Ascending aorta (tissue), 2 donors: ENCODE data around the gene KLRC1. TPM values are rescaled to one million over a fixed set of nuclear protein-coding genes. Genes with fewer than 3 reads are reported as not detected.
A peak's percentile ranks its signal among the peaks of the same experiment; 100 is the strongest.

Experiments used
- DNase-seq, 2 donors: peaks; one replicate each; pipeline ENCODE4 v3.0.0-alpha.2; 2019; ENCODE audit warnings: low spot score in 2 of 2
- H3K27ac ChIP-seq, 2 donors: fragments of 200-600 bp; sonication (generic); one replicate each; pipeline ENCODE4 v1.5.1; 2016 to 2017; ENCODE audit warnings: mild to moderate bottlenecking in 1 of 2
- H3K27me3 ChIP-seq: fragments of 200-600 bp; sonication (generic); one replicate; pipeline ENCODE4 v1.5.1; 2017
- H3K36me3 ChIP-seq, 2 donors: fragments of 200-600 bp; sonication (generic); one replicate each; pipeline ENCODE4 v1.5.1; 2016
- H3K4me1 ChIP-seq, 2 donors: fragments of 200-600 bp; sonication (generic); one replicate each; pipeline ENCODE4 v1.5.1; 2016 to 2017; ENCODE audit warnings: mild to moderate bottlenecking in 1 of 2
- H3K4me3 ChIP-seq, 2 donors: fragments of 200-600 bp; sonication (generic); one replicate each; pipeline ENCODE4 v1.5.1; 2016 to 2017; ENCODE audit warnings: mild to moderate bottlenecking in 1 of 2
- H3K9me3 ChIP-seq, 2 donors: fragments of 200-600 bp; sonication (generic); one replicate each; pipeline ENCODE4 v1.5.1; 2016
- CTCF ChIP-seq, 3 experiments: fragments of 200-600 bp in 2 of 3; fragments of 450-650 bp in 1 of 3; sonication (generic) in 2 of 3; IDR thresholded peaks; one replicate each; pipeline ENCODE4 v1.5.1; 2016 to 2019; ENCODE audit warnings: antibody characterized with exemption in 3 of 3, mild to moderate bottlenecking in 1 of 3, moderate library complexity in 1 of 3
- intact Hi-C: fragments of 100-400 bp; cut with DNase I; formaldehyde crosslinking; loops from one replicate; pipeline ENCODE4 v1.15.1; 2023
- total RNA-seq: library from RNA; depleted of rRNA; stranded (reverse); fragments of >200 nt; gene quantifications from one replicate; pipeline ENCODE4 v1.1.0, GENCODE V29; 2016

Gene KLRC1
- total RNA-seq, 1 donor from 2014 or later = not detected

DNA sequence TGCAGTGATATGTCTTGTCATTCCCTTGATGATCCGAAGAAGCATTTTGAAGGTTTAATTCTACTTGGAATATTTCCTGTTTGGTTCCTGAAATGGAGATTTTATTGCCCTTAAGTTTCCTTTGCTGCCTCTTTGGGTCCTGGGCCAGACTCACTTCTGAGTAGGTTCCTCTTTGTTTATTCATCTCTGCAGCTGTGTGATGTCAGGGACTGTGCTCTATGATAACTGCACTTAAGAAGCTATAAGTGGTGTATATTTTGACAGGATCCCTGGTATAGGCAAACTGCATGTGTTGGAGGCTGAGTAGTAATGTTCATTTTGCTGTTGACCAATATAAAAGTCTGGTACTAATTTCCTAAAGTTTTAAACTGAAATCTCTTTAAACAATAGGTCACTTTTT, 43.8 kb downstream of the KLRC1 start, which contains the start of gene KLRC4:
Gene KLRC4, minus strand, starts transcription at position 366 of the 400 bp plus-strand sequence. Its CDS starts 182 bp downstream, at position 184.
- TF ChIP-seq CTCF (IDR thresholded peaks at IDR 0.05) = no peak
- Histone ChIP-seq H3K4me3 (no peak within 1 kb of the TSS), H3K9me3 (no peaks in the 10 kb centered on the region), H3K36me3 (no peaks in the 10 kb centered on the region), H3K27me3 (no peaks in the 10 kb centered on the region), H3K4me1 (no peaks in the 10 kb centered on the region), H3K27ac (no peak within 1 kb of the TSS)
- no peak for DNase-seq
- intact Hi-C loops = no loop called here

- Histone ChIP-seq H3K9me3 (no peaks in the 10 kb centered on the region), H3K4me1 (no peaks in the 10 kb centered on the region), H3K4me3 (no peak overlapping the region), H3K27ac (no peak overlapping the region), H3K27me3 (no peaks in the 10 kb centered on the region), H3K36me3 (no peaks in the 10 kb centered on the region)
- no peak for DNase-seq
- TF ChIP-seq CTCF (IDR thresholded peaks at IDR 0.05) = no peak
- intact Hi-C loops = no loop called here
These were observed 44.3 kb downstream of the KLRC1 start for GRCh38 chr12:10408842-10409241.

GRCh38 chr12:10406725-10407124, 46.5 kb downstream of the KLRC1 start:
- no peak overlapping the region for H3K27ac ChIP-seq
- TF ChIP-seq CTCF (IDR thresholded peaks at IDR 0.05) = no peak
- H3K4me1 ChIP-seq = no peaks in the 10 kb centered on the region
- H3K4me3 ChIP-seq = no peak overlapping the region
- peak in 1 of 2 donors; percentile 25 for DNase-seq
- H3K36me3 ChIP-seq = no peaks in the 10 kb centered on the region
- no peaks in the 10 kb centered on the region for H3K9me3 ChIP-seq
- H3K27me3 ChIP-seq = no peaks in the 10 kb centered on the region
- intact Hi-C loops = no loop called here

GRCh38 chr12:10405294-10405693, 47.9 kb downstream of the KLRC1 start:
- Histone ChIP-seq H3K27me3 (no peaks in the 10 kb centered on the region), H3K36me3 (no peaks in the 10 kb centered on the region), H3K4me3 (no peak overlapping the region), H3K4me1 (no peaks in the 10 kb centered on the region), H3K27ac (no peak overlapping the region), H3K9me3 (no peaks in the 10 kb centered on the region)
- intact Hi-C loops = no loop called here
- no peak for DNase-seq
- no peak for TF ChIP-seq CTCF (IDR thresholded peaks at IDR 0.05)

DNA sequence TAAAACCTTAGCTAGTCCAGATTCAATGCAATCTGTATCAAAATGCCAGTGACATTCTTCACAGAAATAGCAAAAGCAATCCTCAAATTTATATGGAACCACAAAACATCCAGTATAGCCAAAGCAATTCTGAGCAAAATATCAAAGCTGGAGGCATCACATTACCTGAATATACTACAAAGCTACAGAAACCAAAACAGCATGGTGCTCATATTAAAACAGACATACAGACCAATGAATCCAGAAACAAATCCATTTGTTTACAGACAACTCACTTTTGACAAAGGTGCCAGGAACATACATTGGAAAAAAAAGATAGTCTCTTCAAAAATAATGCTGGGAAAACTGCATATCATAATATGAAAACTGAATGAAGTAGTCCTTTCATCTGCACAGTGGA, 48.4 kb downstream of the KLRC1 start:
- no peak for DNase-seq
- H3K27ac ChIP-seq = no peak overlapping the region

More for the DNA sequence above, 48.4 kb downstream of the KLRC1 start:
- no peaks in the 10 kb centered on the region for H3K9me3 ChIP-seq
- H3K4me1 ChIP-seq = no peaks in the 10 kb centered on the region
- intact Hi-C loops = no loop called here
- no peak for TF ChIP-seq CTCF (IDR thresholded peaks at IDR 0.05)
- no peak overlapping the region for H3K4me3 ChIP-seq
- H3K36me3 ChIP-seq = no peaks in the 10 kb centered on the region
- H3K27me3 ChIP-seq = no peaks in the 10 kb centered on the region
